ENCODE measurements around the gene MAPK12. TPM values are rescaled to one million over a fixed set of nuclear protein-coding genes. Genes with fewer than 3 reads are reported as not detected.

The MAPK12 gene
- total and polyA plus RNA-seq, 4 donors = 1.6 to 22.9 (median 14.1) TPM

DNA sequence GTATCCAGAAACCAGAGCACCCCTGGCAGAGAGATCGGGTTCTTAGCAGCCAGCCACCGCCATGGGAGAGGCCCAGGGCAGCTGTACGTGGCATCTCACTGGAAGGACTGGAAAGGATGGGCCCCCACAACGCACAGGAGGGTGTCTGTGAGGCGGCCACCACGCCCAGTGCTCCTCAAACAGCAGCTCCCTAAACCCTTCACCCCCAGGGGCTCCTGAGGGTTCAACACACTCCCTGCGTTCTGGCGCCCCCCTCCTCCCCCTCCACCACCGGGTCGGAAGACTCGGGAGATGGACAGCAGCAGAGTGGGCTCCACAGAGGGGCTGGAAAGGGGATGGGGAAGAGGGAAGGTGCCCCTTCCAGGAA, 1.1 kb downstream of the MAPK12 start:
- Histone ChIP-seq H3K27me3 (ENCODE audit: control insufficient read depth in 1 of 2, insufficient read depth in 2 of 2, low read length in 1 of 2) (no peaks in the 10 kb centered on the region), H3K36me3 (ENCODE audit: control insufficient read depth in 1 of 2, insufficient read depth in 2 of 2, low read length in 1 of 2) (no peaks in the 10 kb centered on the region), H3K27ac (ENCODE audit: low read depth in 1 of 2, low read length in 2 of 2) (no peak overlapping the region), H3K4me1 (ENCODE audit: control insufficient read depth in 1 of 2, insufficient read depth in 2 of 2, low read length in 2 of 2) (no peaks in the 10 kb centered on the region), H3K9me3 (ENCODE audit: control insufficient read depth, low read length) (no peaks in the 10 kb centered on the region), H3K4me3 (ENCODE audit: low read length in 2 of 2) (no peak overlapping the region)
- ATAC-seq (ENCODE audit: low FRiP score) (no peak), DNase-seq (no peak)
- intact Hi-C loops (cut with DNase I) = no loop called here
- WGBS, 2 donors = 29 to 33% methylated on average over 10 to 11 of the region's 11 CpGs

DNA sequence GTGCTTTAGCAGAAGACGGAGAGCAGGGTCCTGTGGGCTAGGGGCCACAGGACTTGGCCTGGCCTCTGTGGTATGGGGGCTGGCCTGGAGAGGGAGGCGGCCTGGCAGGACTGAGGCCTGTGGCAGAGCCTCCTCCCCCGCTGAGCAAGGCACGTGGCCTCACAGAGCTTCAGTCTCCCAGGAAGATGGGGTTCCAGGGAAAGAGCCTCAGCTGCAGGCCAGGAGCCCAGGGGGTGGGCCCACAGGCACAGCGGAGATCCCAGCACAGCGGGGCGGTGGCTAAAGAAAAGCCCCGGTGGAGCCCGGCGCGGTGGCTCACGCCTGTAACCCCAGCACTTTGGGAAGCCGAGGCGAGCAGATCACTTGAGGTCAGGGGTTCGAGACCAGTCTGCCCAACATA, 2.2 kb downstream of the MAPK12 start:
- no peak for DNase-seq
- Histone ChIP-seq H3K36me3 (ENCODE audit: control insufficient read depth in 1 of 2, insufficient read depth in 2 of 2, low read length in 1 of 2) (no peaks in the 10 kb centered on the region), H3K27ac (ENCODE audit: low read depth in 1 of 2, low read length in 2 of 2) (no peak overlapping the region), H3K4me1 (ENCODE audit: control insufficient read depth in 1 of 2, insufficient read depth in 2 of 2, low read length in 2 of 2) (no peaks in the 10 kb centered on the region), H3K9me3 (ENCODE audit: control insufficient read depth, low read length) (no peaks in the 10 kb centered on the region), H3K27me3 (ENCODE audit: control insufficient read depth in 1 of 2, insufficient read depth in 2 of 2, low read length in 1 of 2) (no peaks in the 10 kb centered on the region), H3K4me3 (ENCODE audit: low read length in 2 of 2) (no peak overlapping the region)
- no peak for ATAC-seq (ENCODE audit: low FRiP score)
- WGBS, 2 donors = 82 to 90% methylated on average over 15 of the region's 15 CpGs
- intact Hi-C loops (cut with DNase I) = no loop called here

DNA sequence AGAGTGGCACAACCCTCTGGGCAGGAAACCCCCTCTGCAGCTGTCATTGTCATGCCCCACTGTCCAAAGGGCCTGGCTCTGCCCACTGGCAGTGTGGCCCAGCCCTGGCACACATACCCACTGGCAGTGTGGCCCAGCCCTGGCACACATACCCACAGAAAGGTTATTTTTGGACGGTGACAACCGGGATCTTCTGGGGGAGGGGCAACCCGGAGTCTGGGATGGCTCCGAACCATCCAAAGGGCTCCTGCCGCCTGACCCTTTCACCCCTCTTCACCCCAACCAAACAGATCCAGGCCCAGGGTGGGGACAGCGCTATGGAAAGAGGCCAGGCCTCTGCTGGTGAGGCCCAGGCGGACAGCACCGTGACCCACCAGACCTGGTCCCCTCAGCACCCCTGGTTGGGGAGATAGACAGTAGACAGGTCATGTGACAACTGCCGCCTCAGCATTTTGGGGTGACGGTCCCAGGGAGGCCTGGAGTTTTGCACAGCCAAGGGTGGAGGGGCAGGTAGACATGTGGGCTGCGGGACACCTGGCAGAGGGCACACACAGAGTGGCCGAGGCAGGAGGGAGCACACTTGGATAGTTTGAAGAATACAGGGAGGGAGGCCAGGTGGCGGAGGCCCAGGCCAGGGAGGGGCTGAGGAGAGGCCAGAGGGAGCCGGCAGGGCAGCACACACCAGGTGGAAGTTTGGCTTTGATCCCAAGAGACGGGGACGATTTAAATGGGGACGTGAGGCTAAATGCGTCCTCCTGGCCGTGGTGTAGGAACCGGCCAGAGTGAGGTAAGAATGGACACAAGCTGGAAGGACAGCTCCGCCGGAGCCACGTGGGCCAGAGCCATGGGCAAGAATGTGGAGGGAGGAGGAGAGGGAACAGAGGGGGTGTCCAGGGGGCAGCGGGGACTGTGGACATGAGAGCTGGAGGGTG, 2.9 kb downstream of the MAPK12 start:
- no peak for DNase-seq
- Histone ChIP-seq H3K27ac (ENCODE audit: low read depth in 1 of 2, low read length in 2 of 2) (no peak overlapping the region), H3K9me3 (ENCODE audit: control insufficient read depth, low read length) (no peaks in the 10 kb centered on the region), H3K4me3 (ENCODE audit: low read length in 2 of 2) (no peak overlapping the region), H3K27me3 (ENCODE audit: control insufficient read depth in 1 of 2, insufficient read depth in 2 of 2, low read length in 1 of 2) (no peaks in the 10 kb centered on the region), H3K36me3 (ENCODE audit: control insufficient read depth in 1 of 2, insufficient read depth in 2 of 2, low read length in 1 of 2) (no peaks in the 10 kb centered on the region), H3K4me1 (ENCODE audit: control insufficient read depth in 1 of 2, insufficient read depth in 2 of 2, low read length in 2 of 2) (no peaks in the 10 kb centered on the region)
- WGBS, 2 donors = 41 to 50% methylated on average over 24 of the region's 24 CpGs
- ATAC-seq (ENCODE audit: low FRiP score) = no peak
- intact Hi-C loops (cut with DNase I) = no loop called here

DNA sequence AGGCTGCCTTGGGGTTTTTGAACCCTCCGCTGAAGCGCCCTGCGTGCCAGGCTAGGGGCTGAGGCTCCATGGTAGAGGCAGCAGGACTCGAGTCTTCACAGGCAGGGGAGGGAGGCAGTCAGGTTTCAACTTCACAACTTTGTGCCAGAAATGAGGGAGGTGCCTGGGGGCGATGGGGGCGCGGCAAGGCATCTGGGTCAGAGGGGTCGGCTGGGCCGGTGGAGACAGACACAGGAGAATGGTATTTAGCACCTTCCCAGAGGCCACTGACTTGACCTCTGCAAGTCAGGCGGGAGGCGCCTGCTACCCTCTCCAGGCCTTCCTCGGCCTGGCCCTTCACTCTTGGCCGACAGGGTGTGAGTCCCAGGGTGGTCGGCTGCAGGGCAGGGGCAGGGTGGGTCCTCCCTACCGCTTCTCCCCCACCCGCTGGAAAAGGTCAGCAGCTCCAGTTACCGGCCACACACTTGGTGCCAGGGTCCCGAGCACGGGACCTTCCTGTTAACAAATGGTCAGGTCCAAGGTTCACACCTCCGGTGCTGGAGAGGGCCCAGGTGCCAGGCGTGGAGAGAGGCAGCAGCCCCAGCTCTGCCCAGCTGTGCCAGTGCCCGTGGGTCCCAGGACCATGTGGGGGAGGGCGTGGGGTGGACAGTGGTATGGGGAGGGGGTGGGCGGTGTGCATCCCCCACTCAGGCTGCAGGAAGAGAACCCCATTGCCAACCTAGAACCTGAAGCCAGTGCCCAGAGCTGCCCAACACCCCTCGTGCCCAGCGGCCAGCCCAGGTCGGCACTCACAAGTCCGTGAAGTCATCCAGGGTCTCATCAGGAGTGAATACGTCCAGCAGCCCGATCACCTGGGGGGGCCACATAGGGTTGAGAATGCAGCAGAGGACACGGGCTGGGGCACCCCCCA, 3.8 kb downstream of the MAPK12 start:
- H3K9me3 ChIP-seq (ENCODE audit: control insufficient read depth, low read length) = no peaks in the 10 kb centered on the region
- no peak for DNase-seq
- no peak overlapping the region for H3K27ac ChIP-seq (ENCODE audit: low read depth in 1 of 2, low read length in 2 of 2)
- H3K4me3 ChIP-seq (ENCODE audit: low read length in 2 of 2) = no peak overlapping the region
- no peaks in the 10 kb centered on the region for H3K27me3 ChIP-seq (ENCODE audit: control insufficient read depth in 1 of 2, insufficient read depth in 2 of 2, low read length in 1 of 2)
- WGBS, 2 donors = 54 to 77% methylated on average over 30 to 31 of the region's 31 CpGs
- ATAC-seq (ENCODE audit: low FRiP score) = no peak
- H3K36me3 ChIP-seq (ENCODE audit: control insufficient read depth in 1 of 2, insufficient read depth in 2 of 2, low read length in 1 of 2) = no peaks in the 10 kb centered on the region
- H3K4me1 ChIP-seq (ENCODE audit: control insufficient read depth in 1 of 2, insufficient read depth in 2 of 2, low read length in 2 of 2) = no peaks in the 10 kb centered on the region
- intact Hi-C loops (cut with DNase I) = no loop called here

DNA sequence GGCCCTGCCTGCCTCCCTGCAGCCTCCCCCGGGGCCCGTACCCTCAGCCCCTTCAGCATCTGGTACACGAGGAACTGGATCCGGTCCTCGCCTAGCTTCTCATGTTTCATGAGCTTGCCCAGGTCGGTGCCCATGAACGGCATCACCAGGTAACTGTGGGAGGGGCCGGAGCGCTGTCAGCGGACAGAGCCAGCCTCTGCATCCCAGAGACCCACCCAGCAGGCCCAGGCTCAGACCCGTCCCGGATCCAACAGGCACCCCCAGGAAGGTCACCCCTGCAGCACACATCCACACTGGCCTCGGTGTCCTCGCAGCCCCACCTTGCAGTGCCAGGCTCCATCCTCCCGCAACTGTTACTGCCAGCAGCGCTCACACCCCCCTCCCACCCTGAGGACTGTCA, 4.4 kb downstream of the MAPK12 start:
- no peak for ATAC-seq (ENCODE audit: low FRiP score)
- 81 to 85% methylated on average over 14 to 16 of the region's 16 CpGs for WGBS, 2 donors
- Histone ChIP-seq H3K36me3 (ENCODE audit: control insufficient read depth in 1 of 2, insufficient read depth in 2 of 2, low read length in 1 of 2) (no peaks in the 10 kb centered on the region), H3K27ac (ENCODE audit: low read depth in 1 of 2, low read length in 2 of 2) (no peak overlapping the region), H3K27me3 (ENCODE audit: control insufficient read depth in 1 of 2, insufficient read depth in 2 of 2, low read length in 1 of 2) (no peaks in the 10 kb centered on the region), H3K9me3 (ENCODE audit: control insufficient read depth, low read length) (no peaks in the 10 kb centered on the region), H3K4me3 (ENCODE audit: low read length in 2 of 2) (no peak overlapping the region), H3K4me1 (ENCODE audit: control insufficient read depth in 1 of 2, insufficient read depth in 2 of 2, low read length in 2 of 2) (no peaks in the 10 kb centered on the region)
- intact Hi-C loops (cut with DNase I) = no loop called here
- no peak for DNase-seq

DNA sequence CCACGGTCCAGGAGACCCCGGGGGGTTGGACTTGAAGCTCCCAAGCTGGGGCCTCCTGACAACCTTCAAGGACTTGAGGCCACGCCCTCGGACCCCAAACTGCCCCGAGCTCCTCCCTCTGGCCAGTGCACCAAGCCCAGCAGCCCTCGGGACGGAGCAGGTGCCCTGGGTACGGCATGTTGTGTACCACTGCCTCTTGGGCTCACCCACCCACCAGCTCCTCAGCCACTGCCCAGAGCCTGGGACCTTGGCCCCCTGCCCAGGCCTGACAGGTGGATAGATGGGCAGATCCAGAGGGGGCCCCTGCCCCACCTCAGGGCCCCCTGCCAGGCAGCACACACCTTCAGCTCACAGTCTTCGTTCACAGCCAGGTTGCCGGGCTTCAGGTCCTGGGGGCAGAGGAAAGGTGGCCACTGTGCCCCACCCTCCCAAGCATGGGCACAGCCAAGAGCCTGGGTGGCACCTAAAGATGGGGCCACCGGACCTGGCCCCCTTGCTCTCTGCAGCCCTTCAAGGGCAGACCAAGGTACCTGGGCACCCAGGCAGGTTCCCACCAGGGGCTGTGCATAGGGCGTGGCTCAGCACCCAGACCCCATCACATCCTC, 5.1 kb downstream of the MAPK12 start:
- Histone ChIP-seq H3K9me3 (ENCODE audit: control insufficient read depth, low read length) (no peaks in the 10 kb centered on the region), H3K27me3 (ENCODE audit: control insufficient read depth in 1 of 2, insufficient read depth in 2 of 2, low read length in 1 of 2) (no peaks in the 10 kb centered on the region), H3K36me3 (ENCODE audit: control insufficient read depth in 1 of 2, insufficient read depth in 2 of 2, low read length in 1 of 2) (no peaks in the 10 kb centered on the region), H3K4me1 (ENCODE audit: control insufficient read depth in 1 of 2, insufficient read depth in 2 of 2, low read length in 2 of 2) (no peaks in the 10 kb centered on the region), H3K27ac (ENCODE audit: low read depth in 1 of 2, low read length in 2 of 2) (no peak overlapping the region), H3K4me3 (ENCODE audit: low read length in 2 of 2) (no peak overlapping the region)
- ATAC-seq (ENCODE audit: low FRiP score) = no peak
- DNase-seq = no peak
- 86 to 89% methylated on average over 12 of the region's 12 CpGs for WGBS, 2 donors
- intact Hi-C loops (cut with DNase I) = no loop called here

DNA sequence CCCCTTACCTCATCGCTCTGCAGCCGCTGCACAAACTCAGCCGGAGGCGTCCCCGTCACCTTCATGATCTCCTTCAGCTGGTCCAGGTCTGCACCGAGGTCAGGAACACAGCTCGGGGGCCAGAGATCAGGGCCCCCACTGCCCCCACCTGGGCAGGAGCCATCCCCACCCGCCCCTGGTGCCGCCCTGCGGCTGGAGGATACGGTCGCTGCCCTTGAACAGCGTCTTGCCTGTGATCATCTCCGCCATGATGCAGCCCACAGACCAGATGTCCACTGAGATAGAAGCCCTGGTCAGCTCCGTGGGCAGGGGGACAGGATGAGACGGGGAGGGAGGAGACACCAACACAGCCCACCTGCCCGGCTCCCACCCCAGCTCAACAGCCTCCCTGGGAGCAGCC, 5.9 kb downstream of the MAPK12 start:
- DNase-seq (no peak), ATAC-seq (ENCODE audit: low FRiP score) (no peak)
- intact Hi-C loops (cut with DNase I) = no loop called here
- no peak overlapping the region for H3K27ac ChIP-seq (ENCODE audit: low read depth in 1 of 2, low read length in 2 of 2)
- no peaks in the 10 kb centered on the region for H3K36me3 ChIP-seq (ENCODE audit: control insufficient read depth in 1 of 2, insufficient read depth in 2 of 2, low read length in 1 of 2)
- 91 to 94% methylated on average over 17 of the region's 17 CpGs for WGBS, 2 donors
- no peaks in the 10 kb centered on the region for H3K9me3 ChIP-seq (ENCODE audit: control insufficient read depth, low read length)
- H3K27me3 ChIP-seq (ENCODE audit: control insufficient read depth in 1 of 2, insufficient read depth in 2 of 2, low read length in 1 of 2) = no peaks in the 10 kb centered on the region
- no peaks in the 10 kb centered on the region for H3K4me1 ChIP-seq (ENCODE audit: control insufficient read depth in 1 of 2, insufficient read depth in 2 of 2, low read length in 2 of 2)
- no peak overlapping the region for H3K4me3 ChIP-seq (ENCODE audit: low read length in 2 of 2)

DNA sequence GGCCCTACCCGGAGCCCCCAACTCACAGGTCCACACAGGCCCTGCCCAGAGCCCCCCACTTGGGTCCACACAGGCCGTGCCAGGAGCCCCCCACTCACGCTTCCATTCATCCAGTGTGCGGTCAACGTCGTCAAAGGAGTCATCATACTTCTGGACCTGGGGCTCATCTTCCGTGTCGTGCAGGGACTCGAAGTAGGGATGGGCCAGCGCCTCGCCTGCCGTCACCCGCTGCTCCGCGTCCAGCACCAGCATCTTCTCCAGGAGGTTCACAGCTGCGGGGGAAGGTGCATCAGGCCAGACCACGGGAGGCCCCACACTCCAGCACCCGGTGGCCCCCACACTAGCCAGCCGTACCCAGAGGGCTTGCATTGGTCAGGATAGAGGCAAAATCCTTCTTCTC, 6.4 kb downstream of the MAPK12 start:
- Histone ChIP-seq H3K4me1 (ENCODE audit: control insufficient read depth in 1 of 2, insufficient read depth in 2 of 2, low read length in 2 of 2) (no peaks in the 10 kb centered on the region), H3K27ac (ENCODE audit: low read depth in 1 of 2, low read length in 2 of 2) (no peak overlapping the region), H3K9me3 (ENCODE audit: control insufficient read depth, low read length) (no peaks in the 10 kb centered on the region), H3K27me3 (ENCODE audit: control insufficient read depth in 1 of 2, insufficient read depth in 2 of 2, low read length in 1 of 2) (no peaks in the 10 kb centered on the region), H3K36me3 (ENCODE audit: control insufficient read depth in 1 of 2, insufficient read depth in 2 of 2, low read length in 1 of 2) (no peaks in the 10 kb centered on the region), H3K4me3 (ENCODE audit: low read length in 2 of 2) (no peak overlapping the region)
- 86% methylated on average over 19 of the region's 19 CpGs for WGBS, 2 donors
- intact Hi-C loops (cut with DNase I) = no loop called here
- ATAC-seq (ENCODE audit: low FRiP score) = no peak
- DNase-seq = no peak
